GM12878 (cell line): ENCODE measurements around the gene RPL13A. TPM values are rescaled to one million over a fixed set of nuclear protein-coding genes. Genes with fewer than 3 reads are reported as not detected.

ENCODE experiments used
- ATAC-seq: fragments of 200-7000 bp; cut with Tn5 transposase; 3 replicates; pipeline ENCODE4 v1.9.1; 2020; ENCODE audit warnings: mild to moderate bottlenecking, moderate library complexity
- BruUV-seq: library from RNA; stranded (reverse); fragments of 400-500 nt; replicated peaks from 2 replicates; lab custom pipeline; 2021; lab: Mats Ljungman, UMichigan
- CTCF ChIA-PET: fragments of 300-600 bp; sonication (Branson Sonifier 250); formaldehyde crosslinking; extraction: SDS; loops from one replicate; lab custom pipeline; 2021; ENCODE audit warnings: inconsistent platforms; lab: Yijun Ruan, JAX
- POLR2A ChIA-PET: fragments of 350-600 bp; formaldehyde crosslinking; extraction: SDS; loops from one replicate; lab custom pipeline; 2021; ENCODE audit warnings: inconsistent platforms; lab: Charles Lee
- RAD21 ChIA-PET: fragments of 300-600 bp; sonication (Branson Sonifier 250); formaldehyde crosslinking; loops from one replicate; lab custom pipeline; 2023; ENCODE audit warnings: antibody characterized with exemption; ENCODE audit not compliant: unreplicated experiment; lab: Charles Lee
- SMC1A ChIA-PET: fragments of 300-600 bp; sonication (Branson Sonifier 250); formaldehyde crosslinking; loops from one replicate; lab custom pipeline; 2023; ENCODE audit not compliant: unreplicated experiment, uncharacterized antibody; lab: Charles Lee
- DNase-seq: peaks from one replicate; pipeline ENCODE4 v3.0.0-alpha.2; 2011; ENCODE audit warnings: low read depth, low spot score
- FAIRE-seq: peaks from 3 replicates; lab custom pipeline; 2011; peaks lifted over from hg19 to GRCh38; lab: Jason Lieb, UNC
- H2AFZ ChIP-seq: 2 replicates; pipeline ENCODE4 v1.6.0; 2011; ENCODE audit warnings: low read depth, low read length, control low read depth; ENCODE audit not compliant: control insufficient read depth
- H3K27ac ChIP-seq: 2 replicates; pipeline ENCODE4 v1.5.1; 2011; ENCODE audit warnings: control low read depth; ENCODE audit not compliant: control insufficient read depth, insufficient read depth
- H3K27me3 ChIP-seq, 2 experiments: replicated peaks in 1 of 2; 2 replicates each; pipeline versions ENCODE4 v1.6.0 to v1.6.1; 2011; ENCODE audit warnings: low read length in 1 of 2; ENCODE audit not compliant: control insufficient read depth in 2 of 2, insufficient read depth in 2 of 2
- H3K36me3 ChIP-seq, 2 experiments: 2 replicates each; pipeline ENCODE4 v1.5.1; 2011; ENCODE audit warnings: low read length in 1 of 2; ENCODE audit not compliant: control insufficient read depth in 2 of 2, insufficient read depth in 2 of 2
- H3K4me1 ChIP-seq: 2 replicates; pipeline ENCODE4 v1.6.1; 2011; ENCODE audit warnings: mild to moderate bottlenecking, low read length, moderate library complexity, mixed read lengths; ENCODE audit not compliant: control insufficient read depth, insufficient read depth
- H3K4me2 ChIP-seq: 2 replicates; pipeline ENCODE4 v1.6.0; 2011; ENCODE audit warnings: control low read depth; ENCODE audit not compliant: control insufficient read depth, insufficient read depth
- H3K4me3 ChIP-seq: fragments of 200-600 bp; sonication (generic); 2 replicates; pipeline ENCODE4 v1.5.1; 2016
- H3K79me2 ChIP-seq: 2 replicates; pipeline ENCODE4 v1.6.0; 2011; ENCODE audit warnings: low read length; ENCODE audit not compliant: control insufficient read depth, insufficient read depth
- H3K9ac ChIP-seq: 2 replicates; pipeline ENCODE4 v1.8.0; 2011; ENCODE audit warnings: low read length, control low read depth, mixed read lengths; ENCODE audit not compliant: control insufficient read depth, insufficient read depth
- H3K9me3 ChIP-seq: replicated peaks from 3 replicates; pipeline ENCODE4 v1.5.1; 2011; ENCODE audit warnings: mild to moderate bottlenecking, low read length; ENCODE audit not compliant: control insufficient read depth, insufficient read depth
- H4K20me1 ChIP-seq: 2 replicates; pipeline ENCODE4 v1.6.0; 2011; ENCODE audit not compliant: control insufficient read depth, insufficient read depth
- BACH1 ChIP-seq: fragments of 450-650 bp; IDR thresholded peaks from 2 replicates; pipeline ENCODE4 v1.6.1; 2017; ENCODE audit warnings: mild to moderate bottlenecking, borderline replicate concordance
- CBX3 ChIP-seq: fragments of 200-600 bp; sonication (generic); IDR thresholded peaks from 2 replicates; pipeline ENCODE4 v1.6.1; 2016; ENCODE audit warnings: low read depth, borderline replicate concordance
- JUNB ChIP-seq: IDR thresholded peaks from 2 replicates; pipeline ENCODE4 v1.6.1; 2016; ENCODE audit warnings: antibody characterized with exemption, mild to moderate bottlenecking
- MYB ChIP-seq: fragments of 150-350 bp; IDR thresholded peaks from 2 replicates; pipeline ENCODE4 v1.6.1; 2014; ENCODE audit warnings: mild to moderate bottlenecking, low read depth, low read length, borderline replicate concordance
- WGBS: methylation state at CpG from one replicate; pipeline ENCODE4 v1.1.6; 2016; ENCODE audit warnings: low lambda C conversion rate; ENCODE audit not compliant: insufficient replicate concordance, insufficient coverage; ENCODE audit errors: missing lambda C conversion rate; 5-methylcytosine and 5-hydroxymethylcytosine counted together
- in situ Hi-C: fragments of 300-500 bp; cut with MboI; formaldehyde crosslinking; loops from 9 replicates; pipeline ENCODE4 v1.14.3; 2018; ENCODE audit warnings: mixed read lengths
- intact Hi-C: fragments of 100-400 bp; cut with micrococcal nuclease; formaldehyde crosslinking; loops from one replicate; pipeline ENCODE4 v1.14.2; 2022; ENCODE audit not compliant: unreplicated experiment
- polyA plus RNA-seq, 11 experiments: library from polyadenylated mRNA; depleted of rRNA in 4 of 11; unstranded in 6 of 11; stranded (reverse) in 5 of 11; fragments of >200 nt; fragmentation: Nextera tagmentation in 4 of 11; fragmentation: Illumina TruSeq in 1 of 11; extraction: Ambion mirVana in 4 of 11; extraction: Trizol in 1 of 11; gene quantifications; 1 replicate in 1 of 11; 2 replicates in 10 of 11; pipeline versions ENCODE4 v1.2.1 to v1.2.3, GENCODE V29; 2011 to 2016; ENCODE audit warnings: inconsistent platforms in 2 of 11, missing spikeins in 2 of 11, low read depth in 1 of 11
- total RNA-seq, 4 experiments: library from RNA; depleted of rRNA in 3 of 4; stranded (reverse); fragments of >200 nt in 3 of 4; fragmentation: Illumina TruSeq in 1 of 4; extraction: Trizol in 1 of 4; gene quantifications; 2 replicates each; pipeline versions ENCODE4 v1.2.1 to v1.2.3, GENCODE V29; 2013 to 2021
- TF ChIP-seq, protein P1 (sequence below): fragments of 450-650 bp; IDR thresholded peaks from 2 replicates; pipeline ENCODE4 v1.6.1; 2017; ENCODE audit warnings: antibody characterized with exemption, mild to moderate bottlenecking, moderate library complexity

RPL13A gene
- total and polyA plus RNA-seq, 10 of the 15 experiments (the other 5 are each of a cell fraction or from before 2014, with no cell fraction given): 1,426 to 8,961 (median 4,266) TPM

DNA sequence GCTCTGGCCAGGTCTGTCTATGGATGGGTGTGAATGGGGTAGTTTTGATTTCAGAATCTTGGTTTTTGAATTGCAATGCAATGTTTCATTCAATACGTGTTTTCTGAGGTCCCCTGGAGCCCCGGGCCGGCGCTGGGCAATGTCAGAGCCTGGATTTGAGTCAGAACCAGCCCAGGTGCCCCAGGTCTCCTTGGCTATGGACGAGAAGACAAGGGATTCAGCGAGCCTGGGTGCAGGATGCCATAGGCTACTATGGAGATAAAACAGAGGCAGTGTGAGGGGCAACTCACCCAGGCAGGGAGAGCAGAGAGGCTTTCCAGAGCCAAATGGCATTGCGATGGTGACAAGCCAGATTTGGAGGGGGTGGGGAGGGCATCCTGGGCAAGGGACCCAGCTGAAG, 1.2 kb upstream of the RPL13A start:
- SMC1A ChIA-PET: interaction anchor here (1.3 kb wide), 1 partner anchor 16 kb away, joined by 5 read pairs; no protein-coding TSS in a partner anchor
- DNase-seq (no peak), ATAC-seq (no peak), FAIRE-seq (no peak)
- Histone ChIP-seq H3K4me3 (no peak overlapping the region), H3K4me1 (peaks cover 16% of the 10 kb centered on the region), H2AFZ (no peak overlapping the region), H3K27ac (no peak overlapping the region), H3K9ac (no peak overlapping the region), H3K79me2 (peaks cover 41% of the 10 kb centered on the region), H4K20me1 (peaks cover 13% of the 10 kb centered on the region), H3K4me2 (no peak overlapping the region), H3K36me3 (peaks cover 17 to 29% of the 10 kb centered on the region in 2 experiments), H3K27me3 (no peaks in the 10 kb centered on the region), H3K9me3 (no peaks in the 10 kb centered on the region)
- RAD21 ChIA-PET: interaction anchor here (1.1 kb wide), 1 partner anchor 13 kb away, joined by 3 read pairs; the partner anchor contains the start of gene FLT3LG
- POLR2A ChIA-PET: no interaction called here
- in situ Hi-C loops: no loop called here
- WGBS: 85% methylated on average over 7 of the region's 7 CpGs
- no TSS peak for BruUV-seq
- TF ChIP-seq CBX3 (no peak), BACH1 (no peak), JUNB (no peak), MYB (no peak)
- TF ChIP-seq, protein P1, sequence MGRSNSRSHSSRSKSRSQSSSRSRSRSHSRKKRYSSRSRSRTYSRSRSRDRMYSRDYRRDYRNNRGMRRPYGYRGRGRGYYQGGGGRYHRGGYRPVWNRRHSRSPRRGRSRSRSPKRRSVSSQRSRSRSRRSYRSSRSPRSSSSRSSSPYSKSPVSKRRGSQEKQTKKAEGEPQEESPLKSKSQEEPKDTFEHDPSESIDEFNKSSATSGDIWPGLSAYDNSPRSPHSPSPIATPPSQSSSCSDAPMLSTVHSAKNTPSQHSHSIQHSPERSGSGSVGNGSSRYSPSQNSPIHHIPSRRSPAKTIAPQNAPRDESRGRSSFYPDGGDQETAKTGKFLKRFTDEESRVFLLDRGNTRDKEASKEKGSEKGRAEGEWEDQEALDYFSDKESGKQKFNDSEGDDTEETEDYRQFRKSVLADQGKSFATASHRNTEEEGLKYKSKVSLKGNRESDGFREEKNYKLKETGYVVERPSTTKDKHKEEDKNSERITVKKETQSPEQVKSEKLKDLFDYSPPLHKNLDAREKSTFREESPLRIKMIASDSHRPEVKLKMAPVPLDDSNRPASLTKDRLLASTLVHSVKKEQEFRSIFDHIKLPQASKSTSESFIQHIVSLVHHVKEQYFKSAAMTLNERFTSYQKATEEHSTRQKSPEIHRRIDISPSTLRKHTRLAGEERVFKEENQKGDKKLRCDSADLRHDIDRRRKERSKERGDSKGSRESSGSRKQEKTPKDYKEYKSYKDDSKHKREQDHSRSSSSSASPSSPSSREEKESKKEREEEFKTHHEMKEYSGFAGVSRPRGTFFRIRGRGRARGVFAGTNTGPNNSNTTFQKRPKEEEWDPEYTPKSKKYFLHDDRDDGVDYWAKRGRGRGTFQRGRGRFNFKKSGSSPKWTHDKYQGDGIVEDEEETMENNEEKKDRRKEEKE: no peak
- CTCF ChIA-PET: interaction anchor here (0.6 to 1.6 kb wide), 3 partner anchors 10 to 181 kb away, joined by 3 to 4 read pairs (median 4); no protein-coding TSS in a partner anchor
- intact Hi-C loops: loop anchor here (5.0 kb wide), 1 partner anchor 386 kb away; no protein-coding TSS in a partner anchor
